Esophagus squamous epithelium (tissue), 5 donors: ENCODE results near the gene ICE2. TPM values are rescaled to one million over a fixed set of nuclear protein-coding genes. Genes with fewer than 3 reads are reported as not detected.

ENCODE experiments used
- DNase-seq: peaks from one replicate; lab custom pipeline; 2025; lab: John Stamatoyannopoulos, UW
- H3K27ac ChIP-seq, 4 donors: fragments of 200-600 bp; sonication (generic); one replicate each; pipeline ENCODE4 v1.5.1; 2016 to 2019; ENCODE audit warnings: mild to moderate bottlenecking in 1 of 4
- H3K27me3 ChIP-seq, 4 donors: fragments of 200-600 bp; sonication (generic); 1 replicate in 3 of 4; 2 replicates in 1 of 4; pipeline versions ENCODE4 v1.5.1 to v1.6.0; 2017 to 2021; ENCODE audit warnings: antibody characterized with exemption in 1 of 4
- H3K36me3 ChIP-seq, 3 donors: fragments of 200-600 bp; sonication (generic); one replicate each; pipeline ENCODE4 v1.5.1; 2016 to 2019
- H3K4me1 ChIP-seq, 3 donors: fragments of 200-600 bp; sonication (generic); one replicate each; pipeline ENCODE4 v1.5.1; 2017 to 2019
- H3K4me3 ChIP-seq, 4 donors: fragments of 200-600 bp; sonication (generic); 1 replicate in 3 of 4; 2 replicates in 1 of 4; pipeline ENCODE4 v1.5.1; 2016 to 2019; ENCODE audit warnings: mild to moderate bottlenecking in 2 of 4, moderate library complexity in 1 of 4
- H3K9me3 ChIP-seq, 3 donors: fragments of 200-600 bp; sonication (generic); one replicate each; pipeline ENCODE4 v1.5.1; 2016 to 2019
- CTCF ChIP-seq, 6 experiments: fragments of 450-650 bp in 4 of 6; fragments of 200-600 bp in 2 of 6; sonication (generic) in 2 of 6; IDR thresholded peaks; one replicate each; pipeline ENCODE4 v1.5.1; 2016 to 2019; ENCODE audit warnings: antibody characterized with exemption in 6 of 6, mild to moderate bottlenecking in 4 of 6, moderate library complexity in 4 of 6
- POLR2A ChIP-seq, 4 donors: fragments of 450-650 bp; IDR thresholded peaks; one replicate each; pipeline ENCODE4 v1.6.1; 2017; ENCODE audit warnings: antibody characterized with exemption in 4 of 4, mild to moderate bottlenecking in 4 of 4, moderate library complexity in 3 of 4
- WGBS, 2 donors: methylation state at CpG; one replicate each; pipeline ENCODE4 v1.1.5; 2018; 5-methylcytosine and 5-hydroxymethylcytosine counted together
- intact Hi-C: fragments of 100-400 bp; cut with DNase I; formaldehyde crosslinking; loops from one replicate; pipeline ENCODE4 v1.15.0; 2022
- total RNA-seq, 4 donors: library from RNA; depleted of rRNA; stranded (reverse); fragments of >200 nt; gene quantifications; one replicate each; pipeline ENCODE4 v1.1.0, GENCODE V29; 2016
- donor health status: DM: yes; HTN: yes; CAD: no.

The ICE2 gene
- total RNA-seq, 4 donors from 2014 or later = 7.0 to 35.9 (median 19.9) TPM

GRCh38 chr15:60391722-60392315 is 87.1 kb downstream of the ICE2 start:
- TF ChIP-seq POLR2A (IDR thresholded peaks at IDR 0.05) (no peak), CTCF (IDR thresholded peaks at IDR 0.05) (no peak)
- intact Hi-C loops = no loop called here
- 14 to 35% methylated on average over 4 of the region's 4 CpGs for WGBS, 2 donors
- peak overlapping the region in 3 of 4 donors; percentile 8 to 43 (median 25) for H3K4me3 ChIP-seq
- no peaks in the 10 kb centered on the region for H3K9me3 ChIP-seq
- no peak for DNase-seq
- peaks cover 0 to 22% (median 8%) of the 10 kb centered on the region in 3 donors for H3K36me3 ChIP-seq
- H3K27ac ChIP-seq = peak overlapping the region; percentile 86 to 100 (median 98)
- H3K27me3 ChIP-seq = no peaks in the 10 kb centered on the region
- H3K4me1 ChIP-seq = peaks cover 51 to 100% (median 88%) of the 10 kb centered on the region in 3 donors

- H3K9me3 ChIP-seq = no peaks in the 10 kb centered on the region
- H3K4me1 ChIP-seq = peaks cover 51 to 100% (median 93%) of the 10 kb centered on the region in 3 donors
- peak; percentile 20 for DNase-seq
- TF ChIP-seq POLR2A (IDR thresholded peaks at IDR 0.05) (peak in 1 of 4 donors; percentile 5), CTCF (IDR thresholded peaks at IDR 0.05) (peak in 1 of 6 experiments; percentile 10)
- intact Hi-C loops = no loop called here
- peaks cover 0 to 19% (median 3%) of the 10 kb centered on the region in 3 donors for H3K36me3 ChIP-seq
- H3K27ac ChIP-seq = peak overlapping the region; percentile 86 to 100 (median 98)
- H3K4me3 ChIP-seq = peak overlapping the region in 3 of 4 donors; percentile 13 to 43 (median 25)
- no peaks in the 10 kb centered on the region for H3K27me3 ChIP-seq
- WGBS, 2 donors = 15 to 26% methylated on average over 6 of the region's 6 CpGs
Measured at GRCh38 chr15:60390871-60391501, 88.0 kb downstream of the ICE2 start.

- H3K27me3 ChIP-seq = no peaks in the 10 kb centered on the region
- H3K4me1 ChIP-seq = peaks cover 49 to 100% (median 92%) of the 10 kb centered on the region in 3 donors
- no peak for DNase-seq
- peak overlapping the region; percentile 86 to 100 (median 98) for H3K27ac ChIP-seq
- intact Hi-C loops = no loop called here
- peak overlapping the region in 3 of 4 donors; percentile 13 to 43 (median 25) for H3K4me3 ChIP-seq
- TF ChIP-seq CTCF (IDR thresholded peaks at IDR 0.05) (no peak), POLR2A (IDR thresholded peaks at IDR 0.05) (no peak)
- H3K36me3 ChIP-seq = peaks cover 0 to 19% (median 0%) of the 10 kb centered on the region in 3 donors
- 67 to 72% methylated on average over 6 of the region's 6 CpGs for WGBS, 2 donors
- no peaks in the 10 kb centered on the region for H3K9me3 ChIP-seq
Measured at GRCh38 chr15:60390231-60390630, 88.7 kb downstream of the ICE2 start.

DNA sequence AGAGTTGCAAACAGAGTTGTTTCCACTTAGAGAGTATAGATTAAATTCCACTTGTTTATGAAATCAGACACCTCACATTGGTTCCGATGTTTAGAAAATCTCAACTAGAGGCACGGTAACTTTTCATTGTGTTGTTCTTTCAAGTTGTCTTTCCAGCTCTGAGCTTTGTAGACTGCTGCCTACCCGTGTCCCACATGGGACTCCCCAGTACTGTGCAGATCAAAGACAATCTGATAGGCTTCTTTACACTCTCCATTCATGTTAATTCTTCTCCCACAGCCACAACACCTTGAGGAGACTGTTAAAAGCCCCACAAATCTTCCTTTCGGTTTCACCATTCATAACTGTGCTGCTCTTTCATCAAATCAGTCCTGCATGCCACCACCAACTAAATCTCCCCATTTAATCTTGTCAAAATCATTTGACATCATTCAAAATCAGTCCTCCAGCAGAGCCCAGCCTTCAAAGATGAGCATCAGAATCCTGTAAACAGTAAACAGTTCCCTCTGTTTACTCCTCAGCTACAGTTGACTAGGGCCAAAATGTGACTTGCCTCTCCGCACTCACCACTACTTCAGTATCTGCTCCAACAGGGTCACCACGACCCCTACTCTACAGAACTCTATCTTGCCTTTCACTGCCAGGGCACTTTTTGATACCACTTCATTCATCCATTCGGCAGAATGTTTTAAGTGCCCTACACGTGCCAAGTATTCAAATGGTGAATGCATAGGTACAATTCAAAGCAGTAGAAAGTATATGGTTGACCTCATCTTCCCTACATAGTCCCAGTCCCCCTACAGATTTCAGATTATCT is 89.5 kb downstream of the ICE2 start:
- H3K27ac ChIP-seq = peak overlapping the region; percentile 6 to 100 (median 92)
- peaks cover 41 to 100% (median 84%) of the 10 kb centered on the region in 3 donors for H3K4me1 ChIP-seq
- 23 to 38% methylated on average over 8 of the region's 8 CpGs for WGBS, 2 donors
- peaks cover 0 to 20% (median 2%) of the 10 kb centered on the region in 3 donors for H3K36me3 ChIP-seq
- H3K27me3 ChIP-seq = no peaks in the 10 kb centered on the region
- intact Hi-C loops = no loop called here
- no peaks in the 10 kb centered on the region for H3K9me3 ChIP-seq
- TF ChIP-seq POLR2A (IDR thresholded peaks at IDR 0.05) (no peak), CTCF (IDR thresholded peaks at IDR 0.05) (no peak)
- no peak for DNase-seq
- H3K4me3 ChIP-seq = peak overlapping the region in 3 of 4 donors; percentile 13 to 43 (median 25)
